Smooth muscle cell (in vitro differentiated cells): Measurements from ENCODE around the gene SYNDIG1. TPM values are rescaled to one million over a fixed set of nuclear protein-coding genes. Genes with fewer than 3 reads are reported as not detected.

Experiments used
- DNase-seq: peaks from one replicate; lab custom pipeline; 2025; ENCODE audit not compliant: unreplicated experiment; lab: John Stamatoyannopoulos, UW
- H2AFZ ChIP-seq: fragments of 200-600 bp; sonication (generic); 2 replicates; pipeline ENCODE4 v1.6.0; 2016; ENCODE audit warnings: antibody characterized with exemption, low read depth, mild to moderate bottlenecking
- H3F3A ChIP-seq: fragments of 200-600 bp; sonication (generic); 2 replicates; pipeline ENCODE4 v1.6.0; 2017; ENCODE audit warnings: antibody characterized with exemption, low read depth
- H3K27ac ChIP-seq: fragments of 200-600 bp; sonication (generic); 2 replicates; pipeline ENCODE4 v1.5.1; 2016; ENCODE audit warnings: low read depth, mild to moderate bottlenecking
- H3K27me3 ChIP-seq: fragments of 200-600 bp; sonication (generic); 2 replicates; pipeline ENCODE4 v1.6.1; 2016; ENCODE audit warnings: low read depth, mild to moderate bottlenecking
- H3K36me3 ChIP-seq: fragments of 200-600 bp; sonication (generic); 2 replicates; pipeline ENCODE4 v1.5.1; 2016; ENCODE audit warnings: low read depth
- H3K4me1 ChIP-seq: fragments of 200-600 bp; sonication (generic); 2 replicates; pipeline ENCODE4 v1.5.1; 2016; ENCODE audit warnings: low read depth
- H3K4me2 ChIP-seq: fragments of 200-600 bp; sonication (generic); 2 replicates; pipeline ENCODE4 v1.6.0; 2016; ENCODE audit warnings: mild to moderate bottlenecking
- H3K4me3 ChIP-seq: fragments of 200-600 bp; sonication (generic); 2 replicates; pipeline ENCODE4 v1.5.1; 2016; ENCODE audit warnings: mild to moderate bottlenecking
- H3K79me2 ChIP-seq: fragments of 200-600 bp; sonication (generic); 2 replicates; pipeline ENCODE4 v1.6.0; 2016; ENCODE audit warnings: low read depth, mild to moderate bottlenecking
- H3K9ac ChIP-seq: fragments of 200-600 bp; sonication (generic); 2 replicates; pipeline ENCODE4 v1.6.0; 2016; ENCODE audit warnings: low read depth
- H3K9me3 ChIP-seq: fragments of 200-600 bp; sonication (generic); replicated peaks from 2 replicates; pipeline ENCODE4 v1.5.1; 2016; ENCODE audit warnings: low read depth
- H4K20me1 ChIP-seq: fragments of 200-600 bp; sonication (generic); 2 replicates; pipeline ENCODE4 v1.6.0; 2016; ENCODE audit warnings: low read depth
- CTCF ChIP-seq: fragments of 200-600 bp; sonication (generic); IDR thresholded peaks from 2 replicates; pipeline ENCODE4 v1.5.1; 2017; ENCODE audit warnings: borderline replicate concordance, mild to moderate bottlenecking, antibody characterized with exemption; ENCODE audit not compliant: insufficient read depth, poor library complexity, severe bottlenecking
- WGBS: methylation state at CpG from one replicate; pipeline ENCODE4 v1.1.7; 2016; ENCODE audit warnings: low lambda C conversion rate; 5-methylcytosine and 5-hydroxymethylcytosine counted together
- polyA plus RNA-seq: library from polyadenylated mRNA; unstranded; fragments of >200 nt; fragmentation: Nextera tagmentation; extraction: Ambion mirVana; gene quantifications from 2 replicates; pipeline ENCODE4 v1.2.1, GENCODE V29; 2016
- total RNA-seq: library from RNA; depleted of rRNA; stranded (reverse); fragments of >200 nt; gene quantifications from 2 replicates; pipeline ENCODE4 v1.2.3, GENCODE V29; 2014

SYNDIG1 gene
- total and polyA plus RNA-seq, 2 experiments from 2014 or later = 1.8 to 2.2 TPM

- Histone ChIP-seq H3K27ac (no peak overlapping the region), H3K4me3 (no peak overlapping the region), H3K4me1 (no peaks in the 10 kb centered on the region), H3K9me3 (no peaks in the 10 kb centered on the region), H3K9ac (no peak overlapping the region), H3F3A (no peaks in the 10 kb centered on the region), H3K27me3 (peaks cover 5% of the 10 kb centered on the region), H2AFZ (no peak overlapping the region), H3K4me2 (no peak overlapping the region), H4K20me1 (no peaks in the 10 kb centered on the region), H3K36me3 (no peaks in the 10 kb centered on the region), H3K79me2 (no peaks in the 10 kb centered on the region)
- 94% methylated on average over 14 of the region's 14 CpGs for WGBS
- DNase-seq = no peak
- no peak for TF ChIP-seq CTCF
These were observed 47.2 kb upstream of the SYNDIG1 start for GRCh38 chr20:24422091-24422760.

GRCh38 chr20:24423390-24424313 lies 45.8 kb upstream of the SYNDIG1 start:
- Histone ChIP-seq H3K4me2 (no peak overlapping the region), H3K4me1 (no peaks in the 10 kb centered on the region), H4K20me1 (no peaks in the 10 kb centered on the region), H3K4me3 (no peak overlapping the region), H3K9ac (no peak overlapping the region), H3F3A (no peaks in the 10 kb centered on the region), H3K9me3 (no peaks in the 10 kb centered on the region), H3K79me2 (no peaks in the 10 kb centered on the region), H2AFZ (no peak overlapping the region), H3K27me3 (peaks cover 5% of the 10 kb centered on the region), H3K27ac (no peak overlapping the region), H3K36me3 (no peaks in the 10 kb centered on the region)
- no peak for TF ChIP-seq CTCF
- 60% methylated on average over 11 of the region's 11 CpGs for WGBS
- no peak for DNase-seq

- 83% methylated on average over 4 of the region's 4 CpGs for WGBS
- no peaks in the 10 kb centered on the region for H4K20me1 ChIP-seq
- H3K9me3 ChIP-seq = no peaks in the 10 kb centered on the region
- no peak overlapping the region for H3K27ac ChIP-seq
- H2AFZ ChIP-seq = no peak overlapping the region
- no peak for TF ChIP-seq CTCF
- no peak overlapping the region for H3K4me3 ChIP-seq
- H3K27me3 ChIP-seq = peaks cover 5% of the 10 kb centered on the region
- no peaks in the 10 kb centered on the region for H3K36me3 ChIP-seq
- no peak for DNase-seq
- H3K9ac ChIP-seq = no peak overlapping the region
- no peak overlapping the region for H3K4me2 ChIP-seq
- H3K79me2 ChIP-seq = no peaks in the 10 kb centered on the region
- H3F3A ChIP-seq = no peaks in the 10 kb centered on the region
- H3K4me1 ChIP-seq = no peaks in the 10 kb centered on the region
These were observed 43.8 kb upstream of the SYNDIG1 start for GRCh38 chr20:24425523-24426135.
